ENCODE results near the gene BOLA2B.
"Not testable (repeated sequence)": the region's sequence is repeated elsewhere in the genome, so short reads cannot be mapped to it uniquely, and the experiment has no call there.

BOLA2B gene

GRCh38 chr16:30193615-30194014 is at the start of gene BOLA2B, which contains the start of gene SLX1A:
Gene BOLA2B (minus strand): TSS chr16:30193666. CDS start chr16:30193595, 71 bp downstream.
Gene SLX1A (plus strand): TSS chr16:30193875. CDS start chr16:30194085, 210 bp downstream.
- not testable (repeated sequence) for DNase-seq (ENCODE audit: low read depth)

GRCh38 chr16:30217082-30217481 is 23.6 kb upstream of the BOLA2B start:
- not testable (repeated sequence) for DNase-seq (ENCODE audit: low read depth)

GRCh38 chr16:30211414-30211813 is 17.9 kb upstream of the BOLA2B start:
- DNase-seq (ENCODE audit: low read depth), result not testable (repeated sequence)

GRCh38 chr16:30209032-30209431 is 15.6 kb upstream of the BOLA2B start:
- DNase-seq (ENCODE audit: low read depth), result not testable (repeated sequence)

GRCh38 chr16:30207063-30207704 is 13.7 kb upstream of the BOLA2B start:
- DNase-seq (ENCODE audit: low read depth), result not testable (repeated sequence)

GRCh38 chr16:30206252-30206651 is 12.8 kb upstream of the BOLA2B start:
- not testable (repeated sequence) for DNase-seq (ENCODE audit: low read depth)

- not testable (repeated sequence) for DNase-seq (ENCODE audit: low read depth)
Observed at GRCh38 chr16:30205541-30206236, 12.2 kb upstream of the BOLA2B start.

- not testable (repeated sequence) for DNase-seq (ENCODE audit: low read depth)
Observed at GRCh38 chr16:30199608-30200343, 6.3 kb upstream of the BOLA2B start.

GRCh38 chr16:30199049-30199448 is 5.6 kb upstream of the BOLA2B start, which contains the start of gene SULT1A3:
Gene SULT1A3 (plus strand): TSS chr16:30199255. CDS start chr16:30200729, 1,474 bp downstream.
- not testable (repeated sequence) for DNase-seq (ENCODE audit: low read depth)

- not testable (repeated sequence) for DNase-seq (ENCODE audit: low read depth)
Observed at GRCh38 chr16:30197001-30197400, 3.5 kb upstream of the BOLA2B start.

GRCh38 chr16:30194172-30194925 is 883 bp upstream of the BOLA2B start:
- not testable (repeated sequence) for DNase-seq (ENCODE audit: low read depth)

GRCh38 chr16:30193098-30193497 is 368 bp downstream of the BOLA2B start:
- DNase-seq (ENCODE audit: low read depth), result not testable (repeated sequence)

GRCh38 chr16:30191158-30191557 is 2.3 kb downstream of the BOLA2B start:
- DNase-seq (ENCODE audit: low read depth), result not testable (repeated sequence)

- DNase-seq (ENCODE audit: low read depth), result no peak
Observed at GRCh38 chr16:30187971-30188561, 5.4 kb downstream of the BOLA2B start.

GRCh38 chr16:30187556-30187865 is 6.0 kb downstream of the BOLA2B start:
- no peak for DNase-seq (ENCODE audit: low read depth)

GRCh38 chr16:30186782-30187555 is 6.5 kb downstream of the BOLA2B start:
- peak; percentile 13 for DNase-seq (ENCODE audit: low read depth)

- DNase-seq (ENCODE audit: low read depth), result no peak
Observed at GRCh38 chr16:30186444-30186781, 7.1 kb downstream of the BOLA2B start.

- DNase-seq (ENCODE audit: low read depth), result no peak
Observed at GRCh38 chr16:30185683-30186421, 7.6 kb downstream of the BOLA2B start.

- no peak for DNase-seq (ENCODE audit: low read depth)
Observed at GRCh38 chr16:30184891-30185682, 8.4 kb downstream of the BOLA2B start.

All from fibroblast of gingiva (primary cell).